Fibroblast of skin of left quadriceps (primary cell): ENCODE results near the gene PLCB2.

Source experiments
- DNase-seq, 2 experiments: peaks; one replicate each; pipeline ENCODE4 v3.0.0-alpha.2; 2013; ENCODE audit warnings: low read depth in 2 of 2

The PLCB2 gene

GRCh38 chr15:40286794-40287193 is 20.9 kb downstream of the PLCB2 start:
- no peak for DNase-seq

GRCh38 chr15:40286061-40286532 is 21.6 kb downstream of the PLCB2 start:
- DNase-seq = no peak

- DNase-seq = no peak
These were observed 22.2 kb downstream of the PLCB2 start for GRCh38 chr15:40285554-40286011.

- no peak for DNase-seq
These were observed 22.6 kb downstream of the PLCB2 start for GRCh38 chr15:40285151-40285550.

- no peak for DNase-seq
These were observed 24.0 kb downstream of the PLCB2 start for GRCh38 chr15:40283615-40284300.

- DNase-seq = no peak
These were observed 24.7 kb downstream of the PLCB2 start, which contains the start of gene ANKRD63 for GRCh38 chr15:40282869-40283614. TSS of gene ANKRD63 (minus strand) at chr15:40283064. CDS start at chr15:40282586, 478 bp downstream.

- no peak for DNase-seq
These were observed 25.4 kb downstream of the PLCB2 start for GRCh38 chr15:40282147-40282868.

- DNase-seq = no peak
These were observed 26.0 kb downstream of the PLCB2 start for GRCh38 chr15:40281801-40282146.

GRCh38 chr15:40281057-40281800 is 26.5 kb downstream of the PLCB2 start:
- DNase-seq = no peak

GRCh38 chr15:40280260-40281056 is 27.3 kb downstream of the PLCB2 start:
- DNase-seq = no peak

- DNase-seq = no peak
These were observed 28.1 kb downstream of the PLCB2 start for GRCh38 chr15:40279437-40280141.

- DNase-seq = no peak
These were observed 29.7 kb downstream of the PLCB2 start for GRCh38 chr15:40278026-40278425.

- no peak for DNase-seq
These were observed 30.3 kb downstream of the PLCB2 start for GRCh38 chr15:40277471-40277870.

GRCh38 chr15:40276927-40277326 is 30.8 kb downstream of the PLCB2 start:
- DNase-seq = no peak

- no peak for DNase-seq
These were observed 31.8 kb downstream of the PLCB2 start for GRCh38 chr15:40275954-40276353.

- DNase-seq = no peak
These were observed 32.2 kb downstream of the PLCB2 start for GRCh38 chr15:40275523-40275922.

- DNase-seq = peak; percentile 52 to 56
These were observed 33.1 kb downstream of the PLCB2 start for GRCh38 chr15:40274350-40275274.

GRCh38 chr15:40273428-40273827 is 34.3 kb downstream of the PLCB2 start:
- no peak for DNase-seq

GRCh38 chr15:40272485-40273056 is 35.2 kb downstream of the PLCB2 start:
- no peak for DNase-seq
